Gastroesophageal sphincter (tissue), 3 donors: Measurements from ENCODE around the gene WDR59.

ENCODE experiments used
- CTCF ChIP-seq, 4 experiments: fragments of 200-600 bp in 2 of 4; fragments of 450-650 bp in 2 of 4; sonication (generic) in 1 of 4; IDR thresholded peaks; one replicate each; pipeline ENCODE4 v1.5.1; 2017 to 2019; ENCODE audit warnings: antibody characterized with exemption in 4 of 4, mild to moderate bottlenecking in 2 of 4, moderate library complexity in 2 of 4
- POLR2AphosphoS5 ChIP-seq: sonication (generic); formaldehyde crosslinking; IDR thresholded peaks from one replicate; pipeline ENCODE4 v1.6.1; 2017; ENCODE audit warnings: antibody characterized with exemption

DNA sequence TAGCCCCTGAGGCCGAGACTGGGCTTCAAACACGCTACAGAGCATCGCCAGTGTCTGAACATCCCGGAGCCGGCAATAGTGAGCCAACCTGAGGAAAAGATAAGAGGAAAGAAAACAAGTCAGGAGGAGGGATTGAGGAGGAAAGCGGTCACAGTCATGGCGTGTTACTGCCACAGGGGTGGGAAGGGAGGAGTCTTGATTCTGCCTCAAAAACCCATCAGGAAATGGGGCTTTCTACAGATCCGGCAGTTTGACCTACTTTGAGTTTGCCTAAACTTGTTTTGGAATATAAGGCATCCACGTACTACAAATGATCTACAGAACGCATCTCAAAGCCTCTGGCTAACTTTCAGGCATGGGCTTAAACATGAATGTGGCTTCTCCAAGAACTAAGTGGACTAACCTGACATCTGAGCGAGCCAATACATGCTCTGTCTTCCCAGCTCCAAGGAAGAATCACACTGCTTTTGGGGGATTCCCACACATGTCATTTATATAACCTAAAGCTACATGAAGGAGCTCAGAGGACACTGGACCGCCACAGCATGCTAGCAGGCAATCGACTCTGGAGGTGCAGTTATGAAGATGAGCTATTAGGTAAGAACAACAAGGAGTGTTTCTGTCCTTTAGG, 96.6 kb downstream of the WDR59 start:
- TF ChIP-seq CTCF (IDR thresholded peaks at IDR 0.05) (no peak), POLR2AphosphoS5 (no peak)
